GM12878 (cell line): ENCODE measurements around the gene DCLK2. TPM values are rescaled to one million over a fixed set of nuclear protein-coding genes. Genes with fewer than 3 reads are reported as not detected.

Experiments
- ATAC-seq: fragments of 200-7000 bp; cut with Tn5 transposase; 3 replicates; pipeline ENCODE4 v1.9.1; 2020; ENCODE audit warnings: mild to moderate bottlenecking, moderate library complexity
- BruUV-seq: library from RNA; stranded (reverse); fragments of 400-500 nt; replicated peaks from 2 replicates; lab custom pipeline; 2021; lab: Mats Ljungman, UMichigan
- CTCF ChIA-PET: fragments of 300-600 bp; sonication (Branson Sonifier 250); formaldehyde crosslinking; extraction: SDS; loops from one replicate; lab custom pipeline; 2021; ENCODE audit warnings: inconsistent platforms; lab: Yijun Ruan, JAX
- POLR2A ChIA-PET: fragments of 350-600 bp; formaldehyde crosslinking; extraction: SDS; loops from one replicate; lab custom pipeline; 2021; ENCODE audit warnings: inconsistent platforms; lab: Charles Lee
- RAD21 ChIA-PET: fragments of 300-600 bp; sonication (Branson Sonifier 250); formaldehyde crosslinking; loops from one replicate; lab custom pipeline; 2023; ENCODE audit warnings: antibody characterized with exemption; ENCODE audit not compliant: unreplicated experiment; lab: Charles Lee
- SMC1A ChIA-PET: fragments of 300-600 bp; sonication (Branson Sonifier 250); formaldehyde crosslinking; loops from one replicate; lab custom pipeline; 2023; ENCODE audit not compliant: unreplicated experiment, uncharacterized antibody; lab: Charles Lee
- DNase-seq: peaks from one replicate; pipeline ENCODE4 v3.0.0-alpha.2; 2011; ENCODE audit warnings: low read depth, low spot score
- FAIRE-seq: peaks from 3 replicates; lab custom pipeline; 2011; peaks lifted over from hg19 to GRCh38; lab: Jason Lieb, UNC
- H2AFZ ChIP-seq: 2 replicates; pipeline ENCODE4 v1.6.0; 2011; ENCODE audit warnings: low read depth, low read length, control low read depth; ENCODE audit not compliant: control insufficient read depth
- H3K27ac ChIP-seq: 2 replicates; pipeline ENCODE4 v1.5.1; 2011; ENCODE audit warnings: control low read depth; ENCODE audit not compliant: control insufficient read depth, insufficient read depth
- H3K27me3 ChIP-seq, 2 experiments: replicated peaks in 1 of 2; 2 replicates each; pipeline versions ENCODE4 v1.6.0 to v1.6.1; 2011; ENCODE audit warnings: low read length in 1 of 2; ENCODE audit not compliant: control insufficient read depth in 2 of 2, insufficient read depth in 2 of 2
- H3K36me3 ChIP-seq, 2 experiments: 2 replicates each; pipeline ENCODE4 v1.5.1; 2011; ENCODE audit warnings: low read length in 1 of 2; ENCODE audit not compliant: control insufficient read depth in 2 of 2, insufficient read depth in 2 of 2
- H3K4me1 ChIP-seq: 2 replicates; pipeline ENCODE4 v1.6.1; 2011; ENCODE audit warnings: mild to moderate bottlenecking, low read length, moderate library complexity, mixed read lengths; ENCODE audit not compliant: control insufficient read depth, insufficient read depth
- H3K4me2 ChIP-seq: 2 replicates; pipeline ENCODE4 v1.6.0; 2011; ENCODE audit warnings: control low read depth; ENCODE audit not compliant: control insufficient read depth, insufficient read depth
- H3K4me3 ChIP-seq: fragments of 200-600 bp; sonication (generic); 2 replicates; pipeline ENCODE4 v1.5.1; 2016
- H3K79me2 ChIP-seq: 2 replicates; pipeline ENCODE4 v1.6.0; 2011; ENCODE audit warnings: low read length; ENCODE audit not compliant: control insufficient read depth, insufficient read depth
- H3K9ac ChIP-seq: 2 replicates; pipeline ENCODE4 v1.8.0; 2011; ENCODE audit warnings: low read length, control low read depth, mixed read lengths; ENCODE audit not compliant: control insufficient read depth, insufficient read depth
- H3K9me3 ChIP-seq: replicated peaks from 3 replicates; pipeline ENCODE4 v1.5.1; 2011; ENCODE audit warnings: mild to moderate bottlenecking, low read length; ENCODE audit not compliant: control insufficient read depth, insufficient read depth
- H4K20me1 ChIP-seq: 2 replicates; pipeline ENCODE4 v1.6.0; 2011; ENCODE audit not compliant: control insufficient read depth, insufficient read depth
- BACH1 ChIP-seq: fragments of 450-650 bp; IDR thresholded peaks from 2 replicates; pipeline ENCODE4 v1.6.1; 2017; ENCODE audit warnings: mild to moderate bottlenecking, borderline replicate concordance
- EP300 ChIP-seq, 2 experiments: fragments of 150-350 bp in 1 of 2; IDR thresholded peaks; 2 replicates each; pipeline ENCODE4 v1.6.1; 2011 to 2012; ENCODE audit warnings: low read depth in 2 of 2, low read length in 2 of 2, borderline replicate concordance in 1 of 2, improper control_type of control experiment in 1 of 2, inconsistent platforms in 1 of 2; ENCODE audit not compliant: control insufficient read depth in 1 of 2
- GATAD2B ChIP-seq: fragments of 450-650 bp; conservative IDR thresholded peaks from 2 replicates; pipeline ENCODE4 v1.6.1; 2017; ENCODE audit warnings: low read depth, mild to moderate bottlenecking, moderate library complexity
- HDGF ChIP-seq: fragments of 450-650 bp; IDR thresholded peaks from 2 replicates; pipeline ENCODE4 v1.6.1; 2016; ENCODE audit warnings: antibody characterized with exemption
- MEF2A ChIP-seq: IDR thresholded peaks from 2 replicates; pipeline ENCODE4 v1.6.1; 2011; ENCODE audit warnings: low read depth, mild to moderate bottlenecking, low read length, moderate library complexity; ENCODE audit not compliant: insufficient read depth
- NR2C1 ChIP-seq: fragments of 450-650 bp; IDR thresholded peaks from 2 replicates; pipeline ENCODE4 v1.6.1; 2017; ENCODE audit warnings: antibody characterized with exemption, mild to moderate bottlenecking, moderate library complexity
- POLR2AphosphoS2 ChIP-seq: IDR thresholded peaks from 2 replicates; pipeline ENCODE4 v1.6.1; 2011; ENCODE audit warnings: low read depth, mild to moderate bottlenecking, low read length, improper control_type of control experiment, moderate library complexity
- SREBF1 ChIP-seq: IDR thresholded peaks from 2 replicates; pipeline ENCODE4 v1.6.1; 2012; ENCODE audit warnings: mild to moderate bottlenecking, low read length
- SRF ChIP-seq, 2 experiments: IDR thresholded peaks; 2 replicates each; pipeline ENCODE4 v1.6.1; 2011; ENCODE audit warnings: low read depth in 2 of 2, low read length in 2 of 2, mild to moderate bottlenecking in 1 of 2, moderate library complexity in 1 of 2
- TARDBP ChIP-seq: IDR thresholded peaks from 2 replicates; pipeline ENCODE4 v1.6.1; 2016; ENCODE audit warnings: borderline replicate concordance
- TCF12 ChIP-seq: IDR thresholded peaks from 2 replicates; pipeline ENCODE4 v1.6.1; 2011; ENCODE audit warnings: low read depth, mild to moderate bottlenecking, low read length
- ZBTB33 ChIP-seq: fragments of 450-650 bp; IDR thresholded peaks from 2 replicates; pipeline ENCODE4 v1.6.1; 2017; ENCODE audit warnings: mild to moderate bottlenecking
- ZSCAN29 ChIP-seq: fragments of 450-650 bp; IDR thresholded peaks from 2 replicates; pipeline ENCODE4 v1.6.1; 2017; ENCODE audit warnings: mild to moderate bottlenecking, moderate library complexity
- ZZZ3 ChIP-seq: IDR thresholded peaks from 2 replicates; pipeline ENCODE4 v1.6.1; 2011; ENCODE audit warnings: low read depth; ENCODE audit not compliant: control insufficient read depth, insufficient read length
- WGBS: methylation state at CpG from one replicate; pipeline ENCODE4 v1.1.6; 2016; ENCODE audit warnings: low lambda C conversion rate; ENCODE audit not compliant: insufficient replicate concordance, insufficient coverage; ENCODE audit errors: missing lambda C conversion rate; 5-methylcytosine and 5-hydroxymethylcytosine counted together
- in situ Hi-C: fragments of 300-500 bp; cut with MboI; formaldehyde crosslinking; loops from 9 replicates; pipeline ENCODE4 v1.14.3; 2018; ENCODE audit warnings: mixed read lengths
- intact Hi-C: fragments of 100-400 bp; cut with micrococcal nuclease; formaldehyde crosslinking; loops from one replicate; pipeline ENCODE4 v1.14.2; 2022; ENCODE audit not compliant: unreplicated experiment
- polyA plus RNA-seq, 11 experiments: library from polyadenylated mRNA; depleted of rRNA in 4 of 11; unstranded in 6 of 11; stranded (reverse) in 5 of 11; fragments of >200 nt; fragmentation: Nextera tagmentation in 4 of 11; fragmentation: Illumina TruSeq in 1 of 11; extraction: Ambion mirVana in 4 of 11; extraction: Trizol in 1 of 11; gene quantifications; 1 replicate in 1 of 11; 2 replicates in 10 of 11; pipeline versions ENCODE4 v1.2.1 to v1.2.3, GENCODE V29; 2011 to 2016; ENCODE audit warnings: inconsistent platforms in 2 of 11, missing spikeins in 2 of 11, low read depth in 1 of 11
- total RNA-seq, 4 experiments: library from RNA; depleted of rRNA in 3 of 4; stranded (reverse); fragments of >200 nt in 3 of 4; fragmentation: Illumina TruSeq in 1 of 4; extraction: Trizol in 1 of 4; gene quantifications; 2 replicates each; pipeline versions ENCODE4 v1.2.1 to v1.2.3, GENCODE V29; 2013 to 2021

The DCLK2 gene
- total and polyA plus RNA-seq, 10 of the 15 experiments (the other 5 are each of a cell fraction or from before 2014, with no cell fraction given): not detected

DNA sequence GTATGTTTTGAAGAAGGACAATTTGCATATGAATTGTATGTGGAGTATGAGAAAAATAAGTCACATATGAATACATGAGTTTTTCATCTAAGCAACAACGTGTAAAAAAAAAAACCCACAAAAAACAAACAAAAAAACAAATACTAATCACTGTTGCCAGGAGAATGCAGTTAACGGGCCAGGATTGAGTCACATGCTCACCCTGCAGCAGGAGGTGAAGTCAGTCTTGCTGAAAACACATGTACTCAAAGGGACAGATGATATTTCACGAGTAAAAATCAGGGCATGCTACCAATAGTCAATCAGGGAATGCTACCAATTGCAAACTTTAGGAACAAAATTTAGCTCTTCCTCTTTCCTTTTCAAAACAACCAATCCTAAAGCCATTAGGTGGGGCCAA is 10.4 kb upstream of the DCLK2 start:
- H2AFZ ChIP-seq: no peak overlapping the region
- H3K9ac ChIP-seq: no peak overlapping the region
- RAD21 ChIA-PET: no interaction called here
- FAIRE-seq: no peak
- in situ Hi-C loops: no loop called here
- no peaks in the 10 kb centered on the region for H3K36me3 ChIP-seq
- ATAC-seq: no peak
- no peak for DNase-seq
- TF ChIP-seq POLR2AphosphoS2: no peak
- TF ChIP-seq, all 136 proteins: peak for 0
- ChIA-PET SMC1A (no interaction called here), CTCF (no interaction called here), POLR2A (no interaction called here)
- BruUV-seq: no TSS peak
- H3K4me2 ChIP-seq: no peak overlapping the region
- no peaks in the 10 kb centered on the region; a peak in 1 of 4 replicates for H3K27me3 ChIP-seq
- no peaks in the 10 kb centered on the region for H4K20me1 ChIP-seq
- H3K9me3 ChIP-seq: no peaks in the 10 kb centered on the region
- no peak overlapping the region for H3K4me3 ChIP-seq
- WGBS: 5% methylated on average over 3 of the region's 3 CpGs
- intact Hi-C loops: no loop called here
- H3K4me1 ChIP-seq: no peaks in the 10 kb centered on the region
- no peaks in the 10 kb centered on the region for H3K79me2 ChIP-seq
- no peak overlapping the region for H3K27ac ChIP-seq

GRCh38 chr4:150068300-150068960 is 9.8 kb upstream of the DCLK2 start:
- no peaks in the 10 kb centered on the region for H4K20me1 ChIP-seq
- intact Hi-C loops: no loop called here
- no peaks in the 10 kb centered on the region for H3K79me2 ChIP-seq
- H3K9ac ChIP-seq: no peak overlapping the region
- no peaks in the 10 kb centered on the region for H3K9me3 ChIP-seq
- no peaks in the 10 kb centered on the region for H3K4me1 ChIP-seq
- ChIA-PET POLR2A (no interaction called here), RAD21 (no interaction called here), CTCF (no interaction called here), SMC1A (no interaction called here)
- H3K36me3 ChIP-seq: no peaks in the 10 kb centered on the region
- H3K4me3 ChIP-seq: no peak overlapping the region
- ATAC-seq: no peak
- H3K27me3 ChIP-seq: no peaks in the 10 kb centered on the region; a peak in 1 of 4 replicates
- in situ Hi-C loops: no loop called here
- FAIRE-seq: no peak
- no peak overlapping the region for H3K4me2 ChIP-seq
- 60% methylated on average over 6 of the region's 6 CpGs for WGBS
- TF ChIP-seq EP300 (IDR thresholded peaks at IDR 0.05; ENCODE audit: borderline replicate concordance in 1 of 2, control insufficient read depth in 1 of 2, low read depth in 2 of 2, low read length in 2 of 2) (no peak), BACH1 (no peak), SRF (IDR thresholded peaks at IDR 0.05; ENCODE audit: low read depth in 2 of 2, low read length in 2 of 2) (no peak), HDGF (no peak), ZSCAN29 (no peak), MEF2A (no peak), ZBTB33 (no peak), ZZZ3 (no peak), GATAD2B (no peak), POLR2AphosphoS2 (no peak), TCF12 (no peak), NR2C1 (no peak), SREBF1 (no peak), TARDBP (no peak)
- no peak overlapping the region for H2AFZ ChIP-seq
- DNase-seq: no peak
- no peak overlapping the region for H3K27ac ChIP-seq
- no TSS peak for BruUV-seq
